Stimulated activated CD4-positive, alpha-beta T cell treated with anti-CD3 and anti-CD28 coated beads, Interleukin-12 subunit alpha, Interleukin-12 subunit beta, amount 100 ng/mL, for 4 hours (primary cell): ENCODE data around the gene GLIPR1L2.
"Not testable (repeated sequence)": the region's sequence is repeated elsewhere in the genome, so short reads cannot be mapped to it uniquely, and the experiment has no call there.

Source experiments
- DNase-seq: peaks from one replicate; pipeline ENCODE4 v3.0.0-alpha.2; 2020

GLIPR1L2 gene

DNA sequence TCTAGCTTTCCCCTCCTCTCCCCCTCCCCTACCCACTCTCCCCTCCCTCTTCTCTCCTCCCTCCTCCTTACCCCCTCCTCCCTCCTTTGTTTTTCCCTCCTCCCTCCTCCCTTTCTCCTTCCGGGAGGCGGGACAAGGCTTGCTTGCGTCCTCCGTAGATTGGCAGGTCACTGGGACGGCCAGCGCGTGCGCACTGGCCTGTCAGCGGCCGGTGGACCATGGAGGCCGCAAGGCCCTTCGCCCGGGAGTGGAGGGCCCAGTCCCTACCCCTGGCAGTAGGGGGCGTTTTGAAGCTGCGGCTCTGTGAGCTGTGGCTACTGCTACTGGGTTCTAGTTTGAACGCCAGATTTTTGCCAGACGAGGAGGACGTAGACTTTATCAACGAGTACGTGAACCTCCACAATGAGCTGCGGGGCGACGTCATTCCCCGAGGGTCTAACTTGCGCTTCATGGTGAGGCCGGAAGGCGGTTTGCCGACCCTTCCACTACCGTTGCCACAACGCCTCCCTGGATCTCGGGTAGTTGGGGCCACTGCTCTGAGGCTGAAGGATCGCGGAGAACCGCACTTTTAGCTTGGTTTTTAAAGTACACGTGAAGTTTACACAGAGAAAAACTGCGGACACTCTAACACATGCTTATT lies at the start of gene GLIPR1L2:
Gene GLIPR1L2, plus strand, starts transcription at position 191 of the 640 bp plus-strand sequence. Its CDS starts 28 bp downstream, at position 219.
- peak; percentile 86 for DNase-seq

DNA sequence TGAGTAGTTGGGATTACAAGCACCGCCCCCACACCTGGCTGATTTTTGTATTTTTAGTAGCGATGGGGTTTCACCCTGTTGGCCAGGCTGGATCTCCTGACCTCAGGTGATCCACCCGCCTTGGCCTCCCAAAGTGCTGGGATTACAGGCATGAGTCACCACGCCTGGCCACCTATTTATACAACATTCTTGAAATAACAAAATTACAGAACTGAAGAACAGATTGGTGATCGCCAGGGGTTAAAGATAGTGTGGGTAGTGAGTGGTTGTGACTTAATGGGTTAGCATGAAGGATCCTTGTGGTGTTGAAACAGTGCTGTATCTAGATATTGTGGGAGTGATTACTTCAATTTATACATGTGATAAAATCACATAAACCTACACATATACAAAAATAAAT lies 49.0 kb upstream of the GLIPR1L2 start:
- DNase-seq, result no peak

DNA sequence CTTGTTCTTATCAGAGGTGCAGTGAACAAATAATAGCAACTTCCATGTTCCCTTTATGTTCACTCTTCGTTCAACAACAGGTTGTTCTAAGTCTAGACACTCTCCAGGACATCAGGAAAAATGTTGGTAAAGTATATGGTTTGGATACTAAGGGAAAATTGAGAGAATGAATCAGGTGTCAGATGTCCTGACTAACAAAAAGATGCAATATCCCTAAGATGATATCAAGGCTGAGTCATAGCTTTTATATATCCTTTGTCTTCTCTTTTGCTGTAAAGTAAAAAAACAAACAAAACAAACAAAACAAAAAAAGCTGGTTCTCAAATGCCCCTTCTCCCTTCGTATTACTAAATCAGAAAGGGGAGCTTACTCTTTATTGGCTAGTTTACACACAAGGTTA lies 45.4 kb upstream of the GLIPR1L2 start:
- DNase-seq, result no peak

DNA sequence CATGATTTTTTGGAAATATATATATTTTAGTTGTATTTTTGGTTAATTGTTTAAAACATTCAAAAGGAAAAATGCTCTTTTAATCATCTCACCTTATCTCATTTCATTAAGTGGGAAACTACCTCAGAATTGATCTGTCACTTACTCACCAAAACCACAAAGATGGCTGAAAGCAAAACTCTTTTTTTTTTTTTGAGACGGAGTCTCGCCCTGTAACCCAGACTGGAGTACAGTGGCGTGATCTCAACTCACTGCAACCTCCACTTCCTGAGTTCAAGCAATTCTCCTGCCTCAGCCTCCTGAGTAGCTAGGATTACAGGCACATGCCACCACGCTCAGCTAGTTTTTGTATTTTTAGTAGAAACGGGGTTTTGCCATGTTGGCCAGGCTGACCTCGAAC lies 44.7 kb upstream of the GLIPR1L2 start:
- not testable (repeated sequence) for DNase-seq

DNA sequence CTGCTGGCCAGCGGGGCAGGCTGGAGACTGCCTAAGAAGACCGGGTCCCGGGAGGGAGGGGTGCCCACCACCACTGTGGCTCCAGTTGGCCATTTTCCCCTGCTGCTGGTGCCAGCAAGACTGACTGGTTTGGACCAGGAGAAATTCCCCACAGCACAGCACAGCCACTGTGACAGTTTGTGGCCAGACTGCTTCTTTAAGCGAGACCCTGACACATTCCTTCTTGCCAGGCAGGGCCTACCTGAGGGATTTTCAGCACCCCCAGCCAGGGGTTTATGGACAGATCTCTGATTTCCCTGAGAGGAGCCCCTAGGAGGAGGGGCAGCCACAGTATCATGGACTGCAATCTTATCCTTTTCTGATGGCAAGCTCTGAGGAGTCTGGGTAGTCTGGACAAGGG lies 40.9 kb upstream of the GLIPR1L2 start:
- DNase-seq, result no peak

DNA sequence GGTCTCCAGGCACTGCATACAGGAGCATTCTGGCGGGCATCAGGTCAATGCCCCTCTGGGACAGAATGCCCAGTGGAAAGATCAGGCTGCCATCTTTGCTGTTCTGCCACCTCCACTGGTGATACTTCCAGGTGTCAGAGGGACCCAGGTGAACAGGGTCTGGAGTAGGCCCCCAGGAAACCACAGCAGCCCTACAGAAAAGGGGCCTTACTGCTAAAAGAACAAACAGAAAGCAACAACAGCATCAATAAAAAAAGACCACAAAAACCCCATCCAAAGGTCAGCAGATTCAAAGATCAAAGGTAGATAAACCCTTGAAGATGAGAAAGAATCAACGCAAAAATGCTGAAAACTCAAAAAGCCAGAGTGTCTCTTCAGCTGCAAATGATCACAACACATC lies 40.5 kb upstream of the GLIPR1L2 start:
- no peak for DNase-seq

DNA sequence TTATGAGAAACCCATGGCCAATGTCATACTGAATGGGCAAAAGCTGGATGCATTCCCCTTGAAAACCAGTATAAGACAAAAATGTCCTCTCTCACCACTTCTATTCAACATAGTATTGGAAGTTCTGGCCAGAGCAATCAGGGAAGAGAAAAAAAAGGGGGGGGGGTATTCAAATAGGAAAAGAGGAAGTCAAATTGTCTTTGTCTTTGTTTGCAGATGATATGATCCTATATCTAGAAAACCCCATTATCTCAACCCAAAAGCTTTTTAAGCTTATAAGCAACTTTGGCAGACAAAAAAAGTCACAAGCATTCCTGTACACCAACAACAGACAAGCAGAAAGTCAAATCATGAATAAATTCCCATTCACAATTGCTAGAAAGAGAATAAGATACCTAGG lies 36.9 kb upstream of the GLIPR1L2 start:
- no peak for DNase-seq

DNA sequence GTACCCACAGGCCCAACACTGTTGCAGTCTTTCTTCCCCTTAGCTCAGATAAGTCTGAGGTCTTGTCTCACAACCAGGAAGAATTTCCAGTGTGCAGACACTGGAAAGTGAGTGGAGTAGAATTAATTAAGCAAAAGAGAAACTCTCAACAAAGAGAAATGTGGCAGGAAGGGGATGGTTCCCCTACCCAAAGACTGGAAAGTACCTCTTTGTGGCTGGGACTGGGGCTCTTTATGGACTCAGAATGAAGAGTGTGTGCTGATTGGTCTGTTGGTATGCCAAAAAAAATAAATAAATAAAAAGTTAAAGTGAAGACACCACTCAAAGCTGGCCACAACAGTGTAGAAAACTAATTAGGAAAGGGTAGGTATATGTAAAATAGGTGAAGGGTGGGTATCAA lies 30.0 kb upstream of the GLIPR1L2 start:
- DNase-seq, result no peak

DNA sequence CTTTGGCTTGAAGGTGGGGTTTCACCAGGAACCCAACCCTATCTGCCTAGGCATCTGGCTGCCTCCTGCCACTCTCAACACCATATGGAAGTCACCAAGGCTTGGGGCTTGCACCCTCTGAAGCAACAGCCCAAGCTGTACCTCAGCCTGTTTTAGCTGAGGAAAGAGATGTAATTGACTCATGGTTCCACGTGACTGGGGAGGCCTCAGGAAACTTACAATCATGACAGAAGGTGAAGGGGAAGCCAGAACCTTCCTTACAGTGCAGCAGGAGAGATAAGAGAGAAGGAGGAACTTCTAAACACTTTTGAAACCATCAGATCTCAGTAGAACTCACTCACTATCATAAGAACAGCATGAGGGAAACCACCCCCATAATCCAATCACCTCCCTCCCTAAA lies 29.5 kb upstream of the GLIPR1L2 start:
- no peak for DNase-seq

DNA sequence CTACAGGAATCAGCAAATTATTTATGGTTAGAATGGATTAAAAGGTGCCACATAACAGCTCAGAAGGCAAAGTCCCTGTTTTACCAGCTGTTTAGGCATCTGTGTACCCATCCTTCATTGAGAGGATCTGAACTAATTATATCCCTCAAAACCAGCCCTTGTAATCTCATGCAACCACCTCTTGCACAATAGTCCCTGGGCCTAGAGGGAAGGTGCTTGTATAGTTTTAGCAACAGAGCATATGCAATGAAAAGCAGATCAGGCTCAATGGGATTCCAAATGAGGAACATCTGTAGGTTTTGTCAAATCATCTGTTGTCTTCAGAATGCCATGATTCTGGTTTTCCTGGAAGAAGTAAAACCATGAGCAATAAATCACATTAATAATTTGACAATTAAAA lies 26.0 kb upstream of the GLIPR1L2 start:
- DNase-seq, result no peak

DNA sequence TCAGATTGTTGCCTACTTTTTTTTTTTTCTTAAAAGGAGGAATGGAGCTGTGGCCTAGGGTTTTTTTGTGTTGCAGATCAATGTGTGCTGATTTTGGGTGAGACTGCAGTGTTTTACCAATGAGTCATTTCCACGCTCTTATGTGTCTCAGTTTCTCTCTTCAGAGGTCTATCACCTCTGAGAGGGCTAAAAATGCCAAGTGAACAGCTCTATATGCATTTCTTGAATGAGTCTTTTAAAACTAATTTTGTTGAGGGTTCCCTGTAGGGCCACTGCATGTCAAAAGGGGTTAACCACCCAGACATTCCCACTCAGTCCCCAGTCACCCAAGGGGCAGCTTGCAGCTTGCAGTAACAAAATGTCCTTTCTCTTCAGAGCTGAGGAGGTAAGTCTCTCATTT lies 24.3 kb upstream of the GLIPR1L2 start:
- no peak for DNase-seq

DNA sequence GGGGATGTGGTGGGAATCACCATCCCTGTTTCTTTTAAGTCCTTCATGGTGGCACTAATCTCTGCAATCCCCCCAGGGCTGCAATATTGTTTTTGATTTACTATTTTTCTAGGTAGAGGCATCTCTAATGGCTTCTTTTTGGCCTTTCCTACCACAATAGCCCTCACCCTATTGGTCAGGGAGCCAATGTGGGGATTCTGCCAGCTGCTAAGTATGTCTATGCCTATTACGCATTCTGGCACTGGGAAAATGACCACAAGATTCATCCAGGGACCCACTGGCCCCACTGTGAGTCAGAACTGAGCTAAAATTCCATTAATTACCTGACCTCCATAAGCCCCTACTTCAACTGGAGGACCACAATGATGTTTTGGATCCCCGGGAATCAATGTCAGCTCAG lies 15.9 kb upstream of the GLIPR1L2 start:
- no peak for DNase-seq

DNA sequence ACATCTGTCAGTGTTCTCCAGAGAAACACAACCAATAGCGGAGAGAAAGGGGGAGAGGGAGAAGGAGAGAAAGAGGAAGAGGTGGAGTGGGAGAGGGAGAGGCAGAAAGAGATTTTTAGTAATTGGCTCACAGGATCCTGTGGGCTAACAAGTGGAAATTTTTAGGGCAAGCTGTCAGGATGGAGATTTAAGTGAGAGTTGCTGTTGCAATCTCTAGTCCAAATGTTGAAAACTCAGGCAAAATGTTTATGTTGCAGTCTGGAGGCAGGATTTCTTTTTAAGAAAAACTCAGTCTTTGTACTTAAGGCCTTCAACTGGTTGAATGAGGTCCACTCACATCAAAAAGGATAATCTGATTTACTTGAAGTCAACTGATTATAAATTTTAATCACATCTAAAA lies 12.5 kb upstream of the GLIPR1L2 start:
- no peak for DNase-seq

DNA sequence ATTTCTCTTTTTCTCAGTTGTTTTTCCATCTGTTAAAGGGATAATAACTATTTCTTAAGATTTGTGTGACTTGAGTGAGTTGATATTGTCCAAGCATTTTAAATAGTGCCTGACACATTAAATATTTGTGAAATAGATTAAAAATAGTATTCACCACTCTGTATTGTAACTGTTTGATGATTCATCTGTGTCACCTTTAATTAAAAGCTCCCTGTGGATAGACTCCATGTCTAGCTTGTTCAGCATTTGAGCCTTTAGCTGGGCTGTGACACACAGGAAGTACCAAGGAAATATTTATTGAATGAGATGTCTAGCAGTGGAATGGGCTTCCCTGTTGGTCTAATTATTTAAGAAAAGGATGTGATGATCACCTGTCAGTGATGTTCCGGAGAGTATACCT lies 1.8 kb upstream of the GLIPR1L2 start:
- no peak for DNase-seq

DNA sequence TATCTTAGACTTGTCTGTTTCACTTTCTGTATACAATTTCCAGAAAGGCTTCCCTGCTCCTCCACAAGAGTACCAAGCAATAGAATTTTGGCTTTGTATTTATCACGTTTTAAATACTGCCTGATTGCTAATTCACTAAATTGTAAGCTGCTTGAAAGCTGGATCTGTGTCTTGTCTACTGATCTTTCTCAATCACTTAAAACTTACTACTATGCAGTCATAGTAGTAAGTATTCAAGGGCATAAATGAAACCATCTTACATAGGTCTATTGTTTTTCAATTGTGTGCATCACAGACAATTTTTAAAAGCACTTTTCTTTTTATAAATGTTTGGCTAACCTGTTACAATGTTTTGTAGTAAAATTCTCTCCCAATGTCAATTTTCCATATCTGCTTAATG lies 1.2 kb upstream of the GLIPR1L2 start:
- no peak for DNase-seq

DNA sequence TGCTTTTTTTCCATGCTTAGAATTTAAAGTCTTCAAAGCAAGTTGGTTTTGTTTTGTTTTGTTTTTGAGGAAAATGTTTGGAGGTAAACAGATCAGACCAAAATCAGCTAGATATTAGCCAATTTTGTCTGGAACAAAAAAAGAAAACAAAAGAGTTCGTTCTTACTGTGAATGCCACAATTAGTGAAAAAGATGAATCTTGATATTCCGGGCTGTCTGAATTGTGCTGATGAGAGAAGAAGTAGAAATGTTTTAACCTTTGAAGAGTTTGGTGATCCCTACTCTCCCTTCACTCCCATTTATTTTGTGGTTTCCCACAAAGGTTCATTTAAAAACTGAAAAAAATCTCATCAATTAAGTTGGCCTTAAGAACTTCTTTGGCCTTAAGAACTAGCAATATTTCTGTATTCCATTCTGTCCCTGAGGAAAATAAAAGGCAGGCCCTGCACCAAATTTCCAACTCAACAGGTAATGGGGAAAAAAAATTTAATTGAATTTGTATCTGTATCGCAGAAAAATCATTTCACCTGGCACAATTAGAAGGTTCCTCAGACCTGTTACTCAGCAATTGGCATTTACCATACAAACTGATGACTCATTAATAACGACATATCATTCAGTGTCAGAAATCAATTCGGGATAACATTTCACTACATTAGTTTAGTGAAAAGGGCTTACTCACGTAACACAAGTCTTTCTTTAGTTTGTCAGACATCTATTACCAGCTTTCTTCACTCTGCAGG lies 562 bp upstream of the GLIPR1L2 start:
- no peak for DNase-seq

DNA sequence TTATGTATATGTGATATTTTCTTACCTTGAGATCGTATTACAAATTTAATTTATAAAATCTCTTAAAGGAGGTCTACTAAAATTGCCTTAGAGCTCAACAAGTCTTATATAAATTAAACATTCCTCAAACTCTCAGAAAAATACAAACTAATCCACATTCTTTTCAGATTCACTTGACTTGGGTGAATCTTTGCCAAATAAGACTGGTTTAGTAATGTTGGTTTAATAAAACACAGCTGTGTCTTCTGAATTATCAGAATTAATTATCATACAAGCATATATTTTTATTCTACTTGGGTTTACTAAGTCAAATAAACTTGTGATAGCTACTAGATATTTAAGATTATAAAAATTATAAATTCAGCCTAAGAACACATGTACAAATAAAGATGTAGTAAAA lies 13.3 kb downstream of the GLIPR1L2 start:
- DNase-seq, result no peak

DNA sequence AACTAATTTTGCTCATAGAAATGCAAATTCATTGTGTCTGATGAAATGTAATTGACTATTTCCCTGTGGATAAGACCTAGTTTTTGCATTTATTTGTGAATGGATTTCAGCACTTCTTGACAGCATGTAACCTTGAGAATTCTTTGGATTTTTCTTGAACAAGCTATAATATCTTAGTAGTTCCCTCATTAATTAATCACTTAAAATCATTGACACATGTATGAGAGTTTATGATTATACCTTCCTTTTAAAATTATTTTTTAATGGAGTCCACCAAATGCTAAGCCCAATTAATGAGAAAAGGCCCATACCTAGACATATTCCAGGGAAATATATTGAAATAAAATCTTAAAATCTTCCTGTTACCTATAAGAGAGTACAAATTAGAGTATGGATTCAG lies 16.8 kb downstream of the GLIPR1L2 start:
- DNase-seq, result no peak

DNA sequence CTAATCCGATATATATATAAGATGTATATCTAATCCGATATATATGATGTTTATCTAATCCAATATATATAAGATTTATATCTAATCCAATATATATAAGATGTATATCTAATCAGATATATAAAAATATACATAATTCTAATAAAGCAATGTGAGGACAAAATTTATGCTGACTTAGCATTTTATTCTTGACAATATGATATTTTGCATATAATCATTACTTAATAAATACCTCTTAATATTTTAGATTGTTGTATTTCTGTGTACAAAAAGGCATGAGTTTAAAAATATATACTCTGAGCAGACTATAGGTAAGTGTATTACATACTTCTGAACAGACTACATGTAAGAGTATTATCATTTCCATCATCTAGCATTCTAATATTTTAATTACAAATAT lies 18.9 kb downstream of the GLIPR1L2 start:
- no peak for DNase-seq

DNA sequence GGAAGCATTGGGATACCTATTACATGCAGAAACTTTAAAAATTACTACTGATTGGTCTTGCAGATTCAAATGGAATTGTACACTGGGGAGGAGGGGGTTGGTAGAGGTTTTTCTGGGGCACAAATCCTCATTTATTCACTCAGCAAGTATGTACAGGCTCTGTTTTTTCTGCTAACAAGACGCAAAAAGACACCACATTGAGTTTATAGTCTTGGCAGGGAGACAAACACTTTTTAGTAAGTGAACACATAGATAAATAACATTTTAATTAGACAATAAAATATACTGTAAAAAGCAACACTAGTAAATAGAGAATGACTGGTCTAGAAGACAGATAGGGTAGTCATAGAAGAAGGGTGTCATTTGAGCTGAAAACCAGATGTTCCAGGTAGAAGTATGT lies 23.8 kb downstream of the GLIPR1L2 start:
- no peak for DNase-seq

DNA sequence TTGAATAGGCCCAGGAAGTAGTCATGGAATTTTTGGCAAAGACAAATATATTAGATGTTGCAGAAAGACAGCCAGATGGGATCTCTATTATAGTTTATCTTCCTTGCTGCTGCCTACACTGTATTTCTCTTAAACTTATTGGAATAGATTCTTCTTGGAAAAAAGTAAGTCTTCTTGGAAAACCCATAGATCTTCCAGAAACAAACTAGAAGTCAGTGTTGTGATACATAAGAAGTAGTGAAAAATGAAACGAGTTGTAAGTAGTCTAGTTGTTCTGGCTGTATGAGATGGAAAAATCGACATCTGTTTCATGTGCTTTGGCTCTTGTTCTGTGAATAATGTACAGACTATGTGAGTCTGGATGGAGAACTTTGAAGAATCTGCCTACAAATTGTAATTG lies 29.0 kb downstream of the GLIPR1L2 start:
- DNase-seq, result no peak

DNA sequence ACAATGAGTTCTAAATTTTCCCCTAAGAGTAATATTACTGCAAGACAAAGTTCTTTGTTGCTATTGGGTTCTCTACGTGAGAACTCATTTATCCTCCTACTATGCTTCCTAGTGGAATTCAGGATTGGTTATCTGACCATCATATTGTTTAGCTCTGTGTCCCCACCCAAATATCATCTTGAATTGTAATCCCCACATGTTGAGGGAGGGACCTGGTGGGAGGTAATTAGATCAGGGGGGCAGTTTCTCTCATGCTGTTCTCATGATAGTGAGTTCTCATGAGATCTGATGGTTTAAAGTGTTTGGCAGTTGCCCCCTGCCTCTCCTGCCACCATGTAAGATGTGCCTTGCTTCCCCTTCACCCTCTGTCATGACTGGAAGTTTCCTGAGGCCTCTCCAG lies 36.6 kb downstream of the GLIPR1L2 start:
- no peak for DNase-seq

DNA sequence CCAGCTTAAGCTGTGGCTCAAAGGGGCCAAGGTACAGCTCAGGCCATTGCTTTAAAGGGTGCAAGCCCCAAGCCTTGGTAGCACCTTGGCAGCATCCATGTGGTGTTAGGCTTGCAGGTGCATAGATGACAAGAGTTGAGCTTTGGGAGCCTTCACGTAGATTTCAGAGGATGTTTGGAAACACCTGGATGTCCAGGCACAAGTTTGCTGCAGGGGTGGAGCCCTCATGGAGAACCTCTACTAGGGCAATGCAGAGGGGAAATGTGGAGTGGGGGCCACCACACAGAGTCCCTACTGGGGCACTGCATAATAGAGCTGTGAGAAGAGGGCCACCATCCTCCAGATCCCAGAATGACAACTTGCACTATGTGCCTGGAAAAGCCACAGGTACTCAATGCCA lies 37.9 kb downstream of the GLIPR1L2 start:
- DNase-seq, result no peak

DNA sequence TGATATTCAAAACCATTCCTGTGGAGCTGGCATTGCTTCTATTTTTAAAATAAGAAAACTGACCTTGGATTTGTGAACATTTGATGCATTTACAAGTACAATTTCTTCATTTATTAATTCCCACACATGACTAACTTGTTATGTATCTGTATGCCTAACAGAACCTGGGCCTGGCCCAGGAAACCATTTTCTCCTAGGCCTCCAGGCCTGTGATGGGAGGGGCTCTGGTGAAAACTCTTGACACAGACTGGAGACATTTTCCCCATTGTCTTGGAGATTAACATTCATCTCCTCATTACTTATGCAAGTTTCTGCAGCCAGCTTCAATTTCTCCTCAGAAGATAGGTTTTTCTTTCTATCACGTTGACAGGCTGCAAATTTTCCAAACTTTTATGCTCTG lies 42.0 kb downstream of the GLIPR1L2 start:
- no peak for DNase-seq

DNA sequence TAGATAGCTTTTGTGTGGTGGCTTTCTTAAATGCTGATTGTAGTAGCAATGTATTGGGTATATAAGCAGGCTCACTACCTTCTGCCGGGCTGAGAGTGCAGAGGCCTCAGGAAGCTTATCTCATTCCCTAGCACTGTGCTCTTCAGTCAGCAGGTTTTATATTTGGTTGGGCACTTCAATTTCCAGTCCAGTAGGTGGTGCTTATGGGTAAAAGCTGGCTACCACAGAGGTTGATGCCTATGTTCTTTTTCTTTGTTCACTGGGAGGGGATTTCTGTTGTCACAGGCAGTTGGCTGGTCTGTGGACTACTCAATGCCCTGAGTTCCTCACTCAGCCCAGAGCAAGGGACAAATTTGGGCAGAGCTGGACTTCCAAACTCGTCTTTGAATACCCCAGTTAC lies 46.7 kb downstream of the GLIPR1L2 start:
- no peak for DNase-seq
